HG03558 (cell line): Measurements from ENCODE around the gene PIGL.
"Not testable (repeated sequence)": the region's sequence is repeated elsewhere in the genome, so short reads cannot be mapped to it uniquely, and the experiment has no call there.

Experiments
- ATAC-seq: cut with Tn5 transposase; IDR thresholded peaks from one replicate; pipeline ENCODE4 v1.9.1; 2021; ENCODE audit warnings: moderate number of reproducible peaks; ENCODE audit not compliant: unreplicated experiment; ENCODE audit errors: extremely low read depth

The PIGL gene

GRCh38 chr17:16217002-16217635, at the start of gene PIGL:
PIGL (plus strand) TSS chr17:16217210; CDS start chr17:16217227, 17 bp downstream.
- no peak for ATAC-seq

GRCh38 chr17:16171613-16172012, 45.4 kb upstream of the PIGL start:
- ATAC-seq, result no peak

- no peak for ATAC-seq
These were observed 38.2 kb upstream of the PIGL start for GRCh38 chr17:16178836-16179235.

- no peak for ATAC-seq
These were observed 35.4 kb upstream of the PIGL start for GRCh38 chr17:16181581-16181980.

GRCh38 chr17:16187642-16188041, 29.4 kb upstream of the PIGL start:
- no peak for ATAC-seq

- no peak for ATAC-seq
These were observed 27.1 kb upstream of the PIGL start for GRCh38 chr17:16189791-16190348.

GRCh38 chr17:16190703-16191360, 26.2 kb upstream of the PIGL start:
- no peak for ATAC-seq

GRCh38 chr17:16191604-16192003, 25.4 kb upstream of the PIGL start:
- ATAC-seq, result no peak

GRCh38 chr17:16194307-16194835, 22.6 kb upstream of the PIGL start:
- ATAC-seq, result not testable (repeated sequence)

- no peak for ATAC-seq
These were observed 19.7 kb upstream of the PIGL start for GRCh38 chr17:16197276-16197675.

GRCh38 chr17:16199093-16199492, 17.9 kb upstream of the PIGL start:
- ATAC-seq, result no peak

GRCh38 chr17:16201693-16202131, 15.3 kb upstream of the PIGL start:
- ATAC-seq, result not testable (repeated sequence)

GRCh38 chr17:16202554-16203500, 14.2 kb upstream of the PIGL start:
- not testable (repeated sequence) for ATAC-seq

GRCh38 chr17:16204763-16205162, 12.2 kb upstream of the PIGL start:
- not testable (repeated sequence) for ATAC-seq

- no peak for ATAC-seq
These were observed 5.4 kb upstream of the PIGL start for GRCh38 chr17:16211590-16211989.

- no peak for ATAC-seq
These were observed 4.2 kb upstream of the PIGL start for GRCh38 chr17:16212793-16213192.

GRCh38 chr17:16214190-16215001, 2.6 kb upstream of the PIGL start:
- peak; percentile 12 for ATAC-seq

- ATAC-seq, result peak; percentile 25
These were observed 2.1 kb upstream of the PIGL start for GRCh38 chr17:16215002-16215272.

- peak; percentile 50 for ATAC-seq
These were observed 1.6 kb upstream of the PIGL start, which contains the start of gene NCOR1 for GRCh38 chr17:16215273-16215964. NCOR1 (minus strand) TSS chr17:16215534; CDS start chr17:16194569, 20,965 bp downstream.
